ENCODE results near the gene CTRL. TPM values are rescaled to one million over a fixed set of nuclear protein-coding genes. Genes with fewer than 3 reads are reported as not detected.
A peak's percentile ranks its signal among the peaks of the same experiment; 100 is the strongest.

CTRL gene
- total RNA-seq, 2 donors from 2014 or later, result 0.85 TPM; not detected in 1

DNA sequence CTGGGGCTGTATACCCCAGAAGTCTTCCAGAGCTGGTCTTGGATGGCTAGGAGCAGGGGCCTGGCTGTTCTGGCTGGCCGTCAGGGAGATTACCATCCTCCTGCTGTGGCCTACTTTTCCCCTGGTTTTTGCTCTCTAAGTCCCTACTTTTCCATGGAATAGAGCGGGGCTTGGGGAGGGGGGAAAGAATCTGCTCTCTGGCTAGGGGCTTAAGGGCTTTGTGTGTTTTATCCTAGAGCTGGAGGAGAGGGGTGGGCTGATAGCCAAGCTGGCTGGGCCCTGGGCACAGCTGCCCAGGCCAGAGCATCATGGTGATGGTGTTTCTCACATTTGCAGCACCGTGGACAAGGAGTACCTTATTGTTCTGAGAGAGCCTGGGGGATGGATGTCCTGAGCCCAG lies 43.3 kb downstream of the CTRL start:
- Histone ChIP-seq H3K27ac (no peak overlapping the region), H3K36me3 (peaks cover 0 to 13% of the 10 kb centered on the region in 2 donors), H3K27me3 (replicated peaks; ENCODE audit: insufficient read depth) (no peaks in the 10 kb centered on the region), H3K9me3 (no peaks in the 10 kb centered on the region), H3K4me1 (replicated peaks) (peaks cover 7% of the 10 kb centered on the region), H3K4me3 (no peak overlapping the region)
- TF ChIP-seq POLR2A (IDR thresholded peaks at IDR 0.05) (no peak), CTCF (IDR thresholded peaks at IDR 0.05) (no peak), POLR2AphosphoS5 (IDR thresholded peaks at IDR 0.05) (no peak)
- 88% methylated on average over 3 of the region's 3 CpGs for WGBS
- DNase-seq (ENCODE audit: low spot score), result no peak
- intact Hi-C loops (cut with DNase I), result no loop called here

DNA sequence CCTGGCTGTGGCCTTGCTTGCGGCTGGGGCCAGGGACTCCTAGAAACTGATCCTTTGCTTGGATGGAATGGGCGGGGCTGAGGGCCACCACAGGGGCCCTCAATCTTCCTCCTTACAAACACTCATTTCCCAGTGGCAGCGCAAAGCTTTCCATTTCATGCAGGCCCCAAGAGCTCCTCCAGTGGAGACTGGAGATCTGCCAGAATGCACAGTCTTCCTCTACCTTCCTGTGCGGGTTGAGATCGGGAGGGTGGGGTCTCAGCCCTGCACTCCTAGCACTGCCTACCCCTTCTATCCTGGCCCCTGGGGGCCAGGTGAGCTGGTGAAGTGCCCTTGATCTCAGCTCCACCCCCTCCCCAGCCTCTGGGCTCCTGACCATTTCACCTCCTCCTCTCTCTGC lies 45.3 kb downstream of the CTRL start:
- Histone ChIP-seq H3K36me3 (peaks cover 2 to 27% of the 10 kb centered on the region in 2 donors), H3K27me3 (replicated peaks; ENCODE audit: insufficient read depth) (no peaks in the 10 kb centered on the region), H3K4me3 (no peak overlapping the region), H3K4me1 (replicated peaks) (peaks cover 7% of the 10 kb centered on the region), H3K9me3 (no peaks in the 10 kb centered on the region), H3K27ac (no peak overlapping the region)
- TF ChIP-seq POLR2AphosphoS5 (IDR thresholded peaks at IDR 0.05), result no peak
- TF ChIP-seq POLR2A (IDR thresholded peaks at IDR 0.05), result no peak
- TF ChIP-seq CTCF (IDR thresholded peaks at IDR 0.05), result no peak
- DNase-seq (ENCODE audit: low spot score), result no peak
- intact Hi-C loops (cut with DNase I), result no loop called here
- WGBS, result 89% methylated on average over 5 of the region's 5 CpGs

DNA sequence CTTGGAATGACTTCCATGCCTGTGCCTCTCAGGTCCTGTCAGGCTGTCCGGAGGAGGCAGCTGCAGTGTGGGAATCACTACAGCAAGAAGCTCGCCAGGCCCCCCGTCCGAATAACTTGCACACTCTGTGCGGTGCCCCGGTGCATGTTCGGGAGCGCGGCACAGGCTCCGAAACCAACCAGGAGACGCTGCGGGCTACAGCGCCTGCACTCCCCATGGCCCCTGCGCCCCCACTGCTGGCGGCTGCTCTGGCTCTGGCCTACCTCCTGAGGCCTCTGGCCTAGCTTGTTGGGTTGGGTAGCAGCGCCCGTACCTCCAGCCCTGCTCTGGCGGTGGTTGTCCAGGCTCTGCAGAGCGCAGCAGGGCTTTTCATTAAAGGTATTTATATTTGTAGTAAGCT lies 45.7 kb downstream of the CTRL start:
- no peaks in the 10 kb centered on the region for H3K27me3 ChIP-seq (replicated peaks; ENCODE audit: insufficient read depth)
- intact Hi-C loops (cut with DNase I), result no loop called here
- no peak for DNase-seq (ENCODE audit: low spot score)
- TF ChIP-seq POLR2A (IDR thresholded peaks at IDR 0.05), result no peak
- no peak for TF ChIP-seq CTCF (IDR thresholded peaks at IDR 0.05)
- TF ChIP-seq POLR2AphosphoS5 (IDR thresholded peaks at IDR 0.05), result no peak
- H3K36me3 ChIP-seq, result peaks cover 6 to 31% of the 10 kb centered on the region in 2 donors
- H3K9me3 ChIP-seq, result no peaks in the 10 kb centered on the region
- H3K4me3 ChIP-seq, result no peak overlapping the region
- H3K27ac ChIP-seq, result no peak overlapping the region
- WGBS, result 95% methylated on average over 19 of the region's 19 CpGs
- H3K4me1 ChIP-seq (replicated peaks), result peaks cover 7% of the 10 kb centered on the region

DNA sequence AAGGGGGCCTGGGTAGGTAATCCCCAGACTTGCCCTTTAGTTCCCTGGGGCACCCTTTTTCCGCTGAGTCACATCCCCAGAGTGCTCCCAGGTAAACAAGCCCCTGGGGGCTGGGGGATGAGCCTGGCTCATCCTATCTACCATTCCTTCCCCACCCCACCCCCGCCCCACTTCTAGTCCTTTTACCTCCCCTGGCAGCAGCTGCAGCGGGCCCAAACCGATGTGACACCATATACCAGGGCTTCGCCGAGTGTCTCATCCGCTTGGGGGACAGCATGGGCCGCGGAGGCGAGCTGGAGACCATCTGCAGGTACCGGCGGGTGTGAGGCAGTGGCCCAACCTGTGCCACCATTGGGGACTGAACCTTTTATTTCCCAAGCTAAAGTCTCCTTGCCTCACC lies 46.1 kb downstream of the CTRL start:
- no peaks in the 10 kb centered on the region for H3K27me3 ChIP-seq (replicated peaks; ENCODE audit: insufficient read depth)
- WGBS, result 93% methylated on average over 12 of the region's 12 CpGs
- H3K36me3 ChIP-seq, result peaks cover 9 to 34% of the 10 kb centered on the region in 2 donors
- peaks cover 7% of the 10 kb centered on the region for H3K4me1 ChIP-seq (replicated peaks)
- H3K27ac ChIP-seq, result peak overlapping the region in 1 of 2 donors; percentile 56
- no peak for TF ChIP-seq POLR2A (IDR thresholded peaks at IDR 0.05)
- no peak for TF ChIP-seq CTCF (IDR thresholded peaks at IDR 0.05)
- TF ChIP-seq POLR2AphosphoS5 (IDR thresholded peaks at IDR 0.05), result no peak
- no peak for DNase-seq (ENCODE audit: low spot score)
- H3K9me3 ChIP-seq, result no peaks in the 10 kb centered on the region
- intact Hi-C loops (cut with DNase I), result no loop called here
- H3K4me3 ChIP-seq, result no peak overlapping the region

DNA sequence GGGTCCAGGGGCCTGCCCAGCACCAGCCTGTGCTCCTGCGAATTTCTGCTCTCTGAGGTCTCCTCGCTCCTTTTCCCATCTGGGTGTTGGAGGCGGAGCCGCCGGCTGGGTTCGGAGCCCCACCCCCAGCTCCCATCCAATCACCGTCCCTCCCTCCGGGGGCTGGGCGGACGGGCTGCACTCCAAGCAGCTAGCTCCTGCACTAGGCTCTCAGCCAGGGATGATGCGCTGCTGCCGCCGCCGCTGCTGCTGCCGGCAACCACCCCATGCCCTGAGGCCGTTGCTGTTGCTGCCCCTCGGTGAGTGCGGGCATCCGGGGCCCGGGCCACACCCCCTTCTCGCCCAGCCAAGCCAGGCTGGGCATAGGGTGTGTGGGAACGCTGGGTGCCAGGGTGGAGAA lies 47.0 kb downstream of the CTRL start, which contains the start of gene NRN1L:
Gene NRN1L, plus strand, starts transcription at position 202 of the 400 bp plus-strand sequence. Its CDS starts 19 bp downstream, at position 221.
- intact Hi-C loops (cut with DNase I), result loop anchor here (5.0 kb wide), 1 partner anchor 158 kb away; no protein-coding TSS in a partner anchor
- Histone ChIP-seq H3K4me3 (no peak within 1 kb of the TSS), H3K27ac (peak within 1 kb of the TSS; percentile 56 to 59), H3K36me3 (peaks cover 16 to 43% of the 10 kb centered on the region in 2 donors), H3K27me3 (replicated peaks; ENCODE audit: insufficient read depth) (no peaks in the 10 kb centered on the region), H3K9me3 (no peaks in the 10 kb centered on the region), H3K4me1 (replicated peaks) (peaks cover 7% of the 10 kb centered on the region)
- WGBS, result 15% methylated on average over 22 of the region's 22 CpGs
- peak; percentile 45 for TF ChIP-seq POLR2A (IDR thresholded peaks at IDR 0.05)
- TF ChIP-seq CTCF (IDR thresholded peaks at IDR 0.05), result no peak
- TF ChIP-seq POLR2AphosphoS5 (IDR thresholded peaks at IDR 0.05), result peak; percentile 92
- DNase-seq (ENCODE audit: low spot score), result peak; percentile 93

All from prostate gland (tissue), 2 donors.